Stomach (tissue), 4 donors: ENCODE data around the gene GGTA1.

Source experiments
- CTCF ChIP-seq, 7 experiments: fragments of 450-650 bp in 4 of 7; fragments of 200-600 bp in 3 of 7; sonication (generic) in 3 of 7; IDR thresholded peaks; one replicate each; pipeline ENCODE4 v1.5.1; 2016 to 2019; ENCODE audit warnings: antibody characterized with exemption in 7 of 7, control low read depth in 2 of 7, mild to moderate bottlenecking in 1 of 7
- EP300 ChIP-seq: sonication (generic); formaldehyde crosslinking; IDR thresholded peaks from one replicate; pipeline ENCODE4 v1.6.1; 2017; ENCODE audit warnings: antibody characterized with exemption
- POLR2AphosphoS5 ChIP-seq, 3 donors: sonication (generic); formaldehyde crosslinking; IDR thresholded peaks; one replicate each; pipeline ENCODE4 v1.6.1; 2016; ENCODE audit warnings: antibody characterized with exemption in 3 of 3

DNA sequence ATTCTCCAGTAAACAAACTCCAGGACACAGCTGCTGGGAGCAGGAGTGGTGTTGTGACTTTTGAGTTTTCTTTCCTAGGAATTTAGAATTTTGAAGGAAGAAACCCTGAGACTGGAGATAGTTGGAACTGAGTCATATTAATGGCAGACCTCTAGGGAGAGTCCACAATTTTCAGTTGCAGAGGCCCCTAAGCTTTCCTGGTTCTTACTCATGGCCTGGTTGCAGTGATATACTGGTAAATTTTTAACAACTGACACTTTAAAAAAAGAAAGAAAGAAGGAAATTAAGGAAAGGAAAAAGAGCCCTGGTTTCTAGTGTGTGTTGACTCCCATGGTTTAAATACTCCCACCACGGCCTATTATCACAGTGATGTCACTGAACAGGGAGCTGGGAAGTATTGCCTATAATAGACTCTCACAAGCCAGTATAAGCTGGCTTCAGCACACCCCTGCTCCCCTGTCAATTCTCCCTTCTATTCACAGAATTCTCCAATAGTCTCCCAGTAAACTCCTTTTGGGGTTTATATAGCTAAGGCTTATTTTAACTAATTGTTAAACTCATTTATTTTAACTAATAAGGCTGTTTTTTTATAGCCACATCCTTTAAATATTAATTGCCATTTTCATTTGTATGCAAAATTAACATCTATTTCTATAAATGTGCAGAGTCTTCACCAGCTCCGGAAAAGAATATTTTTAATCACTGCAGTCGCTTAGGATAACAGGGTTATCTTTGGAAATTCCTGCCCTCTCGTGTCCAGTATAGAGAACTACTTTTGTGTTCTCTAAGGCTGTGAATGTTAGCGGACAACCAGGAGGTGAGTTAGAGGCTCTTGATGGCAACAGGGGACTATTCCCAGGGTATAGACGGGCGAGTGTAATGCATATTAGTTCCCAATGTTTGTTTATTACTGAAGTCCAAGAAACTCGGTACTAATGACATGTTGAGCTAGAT, 59.7 kb downstream of the GGTA1 start:
- TF ChIP-seq CTCF (IDR thresholded peaks at IDR 0.05) (peak in 2 of 7 experiments; percentile 27), EP300 (no peak), POLR2AphosphoS5 (IDR thresholded peaks at IDR 0.05) (no peak)
